Neural cell (in vitro differentiated cells): ENCODE measurements around the gene PRPSAP1.

Source experiments
- CTCF ChIP-seq: fragments of 450-650 bp; IDR thresholded peaks from 2 replicates; pipeline ENCODE4 v1.5.1; 2014; ENCODE audit warnings: antibody characterized with exemption, mild to moderate bottlenecking, moderate library complexity; ENCODE audit not compliant: poor library complexity, severe bottlenecking
- POLR2AphosphoS5 ChIP-seq: IDR thresholded peaks from 2 replicates; pipeline ENCODE4 v1.6.1; 2012

GRCh38 chr17:76366247-76366646 is 12.5 kb upstream of the PRPSAP1 start:
- TF ChIP-seq POLR2AphosphoS5 (no peak), CTCF (no peak)
